ENCODE data around the gene MTFR1L.
A peak's percentile ranks its signal among the peaks of the same experiment; 100 is the strongest.

The MTFR1L gene

DNA sequence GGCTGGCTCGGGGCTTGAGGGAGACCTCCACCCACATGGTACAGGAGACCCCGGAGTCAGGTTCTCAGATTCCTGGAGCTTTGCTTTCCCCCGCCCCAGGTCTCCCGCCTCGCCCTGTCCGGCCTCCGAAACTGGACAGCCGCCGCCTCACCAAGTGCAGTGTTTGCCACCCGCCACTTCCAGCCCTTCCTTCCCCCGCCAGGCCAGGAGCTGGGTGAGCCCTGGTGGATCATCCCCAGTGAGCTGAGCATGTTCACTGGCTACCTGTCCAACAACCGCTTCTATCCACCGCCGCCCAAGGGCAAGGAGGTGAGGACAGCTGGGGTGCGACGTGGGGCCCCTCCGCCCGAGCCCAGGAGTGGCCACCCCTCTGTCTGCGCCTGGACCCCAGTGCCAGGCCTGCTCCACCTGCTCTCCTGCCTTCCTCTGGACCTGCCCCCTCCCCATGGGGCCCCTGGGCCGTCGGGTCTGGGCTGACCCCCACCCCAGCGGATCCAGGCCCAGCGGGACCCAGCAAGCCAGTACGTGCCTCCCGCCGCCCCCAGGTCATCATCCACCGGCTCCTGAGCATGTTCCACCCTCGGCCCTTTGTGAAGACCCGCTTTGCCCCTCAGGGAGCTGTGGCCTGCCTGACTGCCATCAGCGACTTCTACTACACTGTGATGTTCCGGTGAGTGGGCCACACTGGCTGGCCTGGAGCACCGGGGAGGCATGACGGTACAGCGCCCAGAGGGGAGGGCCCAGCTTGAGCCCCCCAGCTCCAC is 11.1 kb upstream of the MTFR1L start:
- DNase-seq = no peak

DNA sequence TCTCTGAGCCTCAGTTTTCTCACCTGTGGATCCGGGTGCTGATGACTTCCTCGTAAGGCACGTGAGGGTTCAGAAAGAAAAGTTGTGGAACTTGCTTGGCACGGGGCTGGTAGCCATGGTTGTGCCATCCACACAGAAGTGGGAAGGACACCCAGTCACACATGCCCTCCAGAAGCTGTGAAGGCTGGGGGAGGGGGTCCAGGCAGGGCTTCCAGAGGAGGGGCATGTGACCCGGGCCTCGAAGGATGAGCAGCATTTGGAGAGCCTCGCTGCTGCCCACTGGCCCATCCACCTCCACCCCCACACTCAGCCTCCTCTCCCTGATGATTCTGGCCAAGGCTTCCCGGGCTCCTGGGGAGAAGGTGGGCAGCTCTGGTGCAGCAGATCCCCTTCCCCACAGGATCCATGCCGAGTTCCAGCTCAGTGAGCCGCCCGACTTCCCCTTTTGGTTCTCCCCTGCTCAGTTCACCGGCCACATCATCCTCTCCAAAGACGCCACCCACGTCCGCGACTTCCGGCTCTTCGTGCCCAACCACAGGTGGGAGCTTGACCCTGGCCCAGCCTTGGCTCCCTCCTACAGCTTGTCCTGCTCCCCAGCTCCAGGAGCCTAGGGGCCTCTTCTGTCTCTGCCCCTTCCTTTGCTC is 10.3 kb upstream of the MTFR1L start:
- DNase-seq = no peak

- DNase-seq = no peak
Observed at GRCh38 chr1:25809929-25810328, 9.8 kb upstream of the MTFR1L start.

DNA sequence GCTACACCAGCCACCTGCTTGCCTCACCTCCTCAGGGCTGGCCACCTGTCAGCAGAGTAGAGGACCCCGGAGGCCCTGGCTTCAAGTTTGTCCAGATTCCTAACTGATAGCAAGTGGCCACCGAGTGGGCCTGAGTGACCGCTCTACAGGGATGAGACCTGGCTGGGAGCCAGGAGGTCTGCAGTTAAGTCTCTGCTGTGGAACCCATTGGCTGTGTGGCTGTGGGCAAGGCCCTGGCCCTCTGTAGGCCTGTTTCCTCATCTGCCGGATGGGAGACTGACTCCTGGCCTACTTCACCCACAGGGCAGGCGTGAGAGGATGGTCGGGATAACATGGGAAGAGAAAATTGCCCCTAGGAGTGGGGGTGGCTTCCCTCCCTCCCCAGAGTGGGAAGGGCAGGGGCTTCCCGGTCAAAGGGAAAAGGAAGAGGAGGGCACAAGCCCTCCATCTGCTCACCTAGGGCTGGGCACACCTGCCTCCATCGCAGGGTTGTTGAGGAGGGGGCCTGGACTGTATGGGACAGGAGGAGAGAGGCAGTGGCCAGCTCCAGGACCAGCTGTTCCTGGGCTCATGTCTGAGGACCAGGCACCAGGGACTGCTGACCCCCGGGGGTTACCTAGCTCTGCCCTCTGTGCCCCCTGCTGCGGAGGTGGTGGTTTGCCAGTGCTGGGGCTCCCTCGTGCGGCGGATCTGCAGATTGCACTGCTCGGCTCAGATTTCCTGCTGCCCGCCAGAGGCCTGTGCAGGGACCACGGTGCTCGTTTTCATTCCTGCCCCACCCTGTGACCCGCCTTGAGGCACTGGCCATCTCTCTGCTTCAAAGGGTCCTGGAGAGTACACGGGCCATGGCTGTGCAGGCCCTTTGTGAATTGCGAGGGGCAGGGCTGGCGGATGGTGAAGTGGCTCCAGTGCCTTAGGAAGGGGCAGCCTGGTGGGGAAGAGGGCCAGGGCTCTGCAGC is 9.1 kb upstream of the MTFR1L start:
- DNase-seq = peak; percentile 80 to 81

GRCh38 chr1:25811384-25812082 is 8.2 kb upstream of the MTFR1L start:
- DNase-seq = no peak

- DNase-seq = no peak
Observed at GRCh38 chr1:25813071-25813733, 6.6 kb upstream of the MTFR1L start.

- DNase-seq = no peak
Observed at GRCh38 chr1:25813734-25814471, 5.9 kb upstream of the MTFR1L start.

GRCh38 chr1:25814549-25815087 is 5.1 kb upstream of the MTFR1L start:
- DNase-seq = no peak

GRCh38 chr1:25815208-25816111 is 4.3 kb upstream of the MTFR1L start:
- DNase-seq = no peak

DNA sequence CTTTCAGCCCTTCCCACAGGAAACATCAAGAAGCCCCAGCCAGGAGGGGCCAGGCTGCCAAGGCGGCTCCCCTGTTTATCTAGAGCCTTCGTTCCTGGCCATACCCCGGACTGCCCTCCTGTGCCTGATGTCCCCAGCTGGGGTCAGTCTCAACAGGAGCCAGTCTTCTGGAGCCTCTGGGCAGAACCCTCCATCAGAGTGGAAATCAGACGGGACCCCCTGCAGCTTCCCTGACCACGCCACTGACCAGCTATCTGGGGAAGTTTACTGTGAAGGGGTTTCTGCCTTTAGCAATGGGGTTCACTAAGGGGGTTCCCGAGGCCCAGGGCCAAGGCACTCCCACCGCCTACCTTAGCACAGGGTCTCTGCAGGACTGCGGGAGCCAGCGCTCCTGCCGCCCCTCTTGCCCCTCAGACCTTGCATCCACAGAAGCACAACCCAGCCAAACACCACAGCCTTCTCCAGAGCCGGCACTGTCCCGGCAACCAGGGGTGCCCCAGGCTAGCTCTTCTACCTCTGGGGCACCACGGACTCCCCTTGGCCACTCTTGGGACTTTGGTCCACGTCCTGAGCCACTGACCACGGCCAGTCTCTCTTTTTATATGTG is 3.5 kb upstream of the MTFR1L start:
- DNase-seq = no peak

DNA sequence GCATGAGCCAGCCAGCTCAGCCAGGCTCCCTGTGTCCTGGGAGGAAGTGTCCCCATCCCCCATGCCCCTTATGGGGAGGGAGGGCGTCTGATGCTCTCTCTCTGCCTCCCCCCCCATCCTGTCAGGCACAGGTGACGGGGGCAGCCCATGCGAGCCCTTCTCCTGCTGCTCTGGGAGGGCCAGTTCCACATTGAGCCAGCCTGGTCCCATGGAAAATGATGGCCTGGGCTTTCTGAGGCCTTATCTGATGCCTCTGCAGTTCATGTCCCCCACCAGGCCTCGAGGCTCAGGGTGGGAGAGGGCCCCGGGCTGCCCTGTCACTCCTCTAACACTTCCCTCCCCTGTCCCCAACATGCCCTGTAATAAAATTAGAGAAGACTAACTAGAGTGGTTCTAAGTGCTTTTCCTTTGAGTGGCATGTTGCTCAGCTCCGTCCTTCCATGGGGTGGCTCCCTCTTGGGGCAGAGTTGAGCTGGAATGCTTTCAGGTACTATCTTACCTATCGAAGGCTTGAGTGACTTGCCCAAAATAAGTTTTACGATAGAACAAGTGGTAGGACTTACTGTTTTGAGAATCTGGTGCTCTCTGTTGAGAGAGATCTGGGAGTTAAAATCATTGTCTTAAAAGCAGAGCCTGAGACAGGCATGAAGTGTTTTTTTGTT is 1.8 kb upstream of the MTFR1L start:
- no peak for DNase-seq

GRCh38 chr1:25818569-25818968 is 1.2 kb upstream of the MTFR1L start:
- DNase-seq = no peak

DNA sequence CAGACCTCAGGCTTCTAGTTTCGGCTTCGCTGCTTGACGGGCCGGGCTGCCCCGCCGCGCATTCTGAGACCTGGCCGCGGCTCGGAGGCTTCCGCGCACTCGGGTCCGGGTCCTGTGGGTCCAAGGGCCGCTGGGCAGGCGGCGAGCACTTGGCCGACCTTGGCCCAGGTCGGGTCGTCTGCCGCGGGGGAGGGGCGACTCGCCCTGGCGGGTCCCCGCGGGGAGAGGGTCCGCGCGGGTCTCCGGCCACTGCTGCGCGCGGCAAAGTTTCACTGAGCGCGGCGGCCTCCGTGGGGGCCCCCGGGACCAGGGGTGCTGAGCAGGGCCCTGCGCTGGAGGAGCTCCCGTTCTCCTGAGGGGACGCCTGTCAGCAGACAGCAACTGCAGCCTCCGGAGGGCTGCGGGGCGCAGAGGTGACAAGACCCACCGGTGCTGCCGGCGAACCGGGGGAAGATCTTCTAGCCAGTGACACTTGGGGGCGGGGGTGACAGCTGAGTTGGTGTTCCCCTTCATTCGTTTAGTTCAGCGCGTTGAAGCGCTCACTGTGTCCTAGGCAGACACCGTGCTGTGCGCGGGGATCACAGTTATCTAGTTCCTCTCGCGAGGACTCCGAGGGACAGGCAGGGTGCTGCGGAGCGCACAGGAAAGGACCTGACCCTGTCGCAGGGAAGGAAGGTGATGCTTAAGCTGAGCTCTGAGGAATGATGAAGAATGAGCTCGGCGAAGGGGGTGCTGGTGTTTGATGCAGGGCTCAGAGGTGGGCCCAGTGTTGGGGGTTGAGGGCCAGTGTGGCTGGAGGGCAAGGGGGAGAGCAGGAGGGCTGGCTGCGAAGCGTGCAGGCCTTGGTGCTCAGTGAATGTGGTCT is 725 bp downstream of the MTFR1L start:
- DNase-seq = peak in 1 of 2 donors; percentile 59

- no peak for DNase-seq
Observed at GRCh38 chr1:25821112-25821476, 1.3 kb downstream of the MTFR1L start.

- DNase-seq = no peak
Observed at GRCh38 chr1:25821630-25822091, 1.9 kb downstream of the MTFR1L start.

GRCh38 chr1:25825605-25826004 is 5.9 kb downstream of the MTFR1L start:
- DNase-seq = no peak

- no peak for DNase-seq
Observed at GRCh38 chr1:25826571-25826970, 6.8 kb downstream of the MTFR1L start.

- no peak for DNase-seq
Observed at GRCh38 chr1:25828491-25828890, 8.7 kb downstream of the MTFR1L start.
